H1 (cell line): ENCODE data around the gene ADAMTS4. TPM values are rescaled to one million over a fixed set of nuclear protein-coding genes. Genes with fewer than 3 reads are reported as not detected.

Experiments used
- CTCF ChIA-PET: fragments of 300-600 bp; sonication (Branson Sonifier 250); formaldehyde crosslinking; loops from one replicate; lab custom pipeline; 2021; ENCODE audit not compliant: partially characterized antibody; lab: Charles Lee
- POLR2A ChIA-PET: fragments of 300-600 bp; sonication (Branson Sonifier 250); formaldehyde crosslinking; loops from one replicate; lab custom pipeline; 2021; ENCODE audit warnings: inconsistent platforms; ENCODE audit not compliant: partially characterized antibody; lab: Charles Lee
- DNase-seq, 2 experiments: peaks; one replicate each; pipeline versions ENCODE4 v3.0.0 to v3.0.0-alpha.2; 2010 to 2022; ENCODE audit warnings: low spot score in 2 of 2, low read depth in 1 of 2, mixed read lengths in 1 of 2
- FAIRE-seq: peaks from 2 replicates; lab custom pipeline; 2011; peaks lifted over from hg19 to GRCh38; lab: Jason Lieb, UNC
- H2AFZ ChIP-seq: 2 replicates; pipeline ENCODE4 v1.8.1; 2012; ENCODE audit warnings: low read length, inconsistent platforms
- H2AK5ac ChIP-seq: 2 replicates; pipeline ENCODE4 v1.6.1; 2013; ENCODE audit warnings: low read depth, low read length
- H2BK120ac ChIP-seq: replicated peaks from 2 replicates; pipeline ENCODE3; 2013; ENCODE audit warnings: low read depth, low read length, inconsistent platforms
- H2BK12ac ChIP-seq: 2 replicates; pipeline ENCODE4 v1.6.1; 2013; ENCODE audit warnings: low read depth, low read length
- H2BK15ac ChIP-seq: 2 replicates; pipeline ENCODE4 v1.6.1; 2013; ENCODE audit warnings: low read length
- H2BK20ac ChIP-seq: 2 replicates; pipeline ENCODE4 v1.6.1; 2013; ENCODE audit warnings: low read length
- H2BK5ac ChIP-seq: 2 replicates; pipeline ENCODE4 v1.6.1; 2013; ENCODE audit warnings: low read depth, low read length
- H3K14ac ChIP-seq: 2 replicates; pipeline ENCODE4 v1.6.1; 2013; ENCODE audit warnings: inconsistent platforms; ENCODE audit not compliant: insufficient read length
- H3K18ac ChIP-seq: 2 replicates; pipeline ENCODE4 v1.6.1; 2013; ENCODE audit warnings: low read length; ENCODE audit errors: extremely low read depth
- H3K23ac ChIP-seq: 2 replicates; pipeline ENCODE4 v1.6.1; 2013; ENCODE audit warnings: inconsistent platforms; ENCODE audit not compliant: insufficient read length
- H3K23me2 ChIP-seq: 2 replicates; pipeline ENCODE4 v1.6.1; 2013; ENCODE audit warnings: low read depth, low read length
- H3K27ac ChIP-seq: 2 replicates; pipeline ENCODE4 v1.6.1; 2011; ENCODE audit warnings: low read depth, low read length, inconsistent platforms
- H3K27me3 ChIP-seq, 4 experiments: replicated peaks in 1 of 4; 1 replicate in 1 of 4; 2 replicates in 3 of 4; pipeline versions ENCODE4 v1.6.1 to v1.8.1; 2011 to 2013; ENCODE audit warnings: low read length in 3 of 4, mild to moderate bottlenecking in 3 of 4, inconsistent platforms in 2 of 4, mixed read lengths in 2 of 4, moderate library complexity in 1 of 4; ENCODE audit not compliant: control insufficient read depth in 3 of 4, insufficient read depth in 3 of 4; ENCODE audit errors: extremely low read depth in 1 of 4
- H3K36me3 ChIP-seq, 4 experiments: 2 replicates each; pipeline versions ENCODE4 v1.6.1 to v1.8.1; 2011 to 2013; ENCODE audit warnings: mild to moderate bottlenecking in 4 of 4, low read length in 3 of 4, moderate library complexity in 2 of 4, control low read depth in 1 of 4, inconsistent platforms in 1 of 4; ENCODE audit not compliant: insufficient read depth in 4 of 4, control insufficient read depth in 2 of 4
- H3K4ac ChIP-seq: replicated peaks from 2 replicates; pipeline ENCODE3; 2013; ENCODE audit warnings: low read length, low read depth, mixed read lengths, inconsistent platforms; ENCODE audit not compliant: insufficient read length
- H3K4me1 ChIP-seq, 4 experiments: replicated peaks in 1 of 4; 1 replicate in 1 of 4; 2 replicates in 3 of 4; pipeline versions ENCODE4 v1.6.1 to v1.8.1; 2011 to 2013; ENCODE audit warnings: low read length in 3 of 4, inconsistent platforms in 2 of 4, mixed read lengths in 1 of 4; ENCODE audit not compliant: insufficient read depth in 4 of 4, control insufficient read depth in 3 of 4
- H3K4me2 ChIP-seq, 2 experiments: 2 replicates each; pipeline versions ENCODE4 v1.6.1 to v1.8.1; 2011 to 2013; ENCODE audit warnings: low read depth in 2 of 2, low read length in 2 of 2, control low read depth in 1 of 2, inconsistent platforms in 1 of 2, mild to moderate bottlenecking in 1 of 2; ENCODE audit not compliant: insufficient read depth in 1 of 2
- H3K4me3 ChIP-seq, 4 experiments: fragments of 200-600, 300-600 bp in 1 of 4; sonication (generic), shearing (Covaris generic), sonication (Bioruptor Twin) in 1 of 4; 2 replicates each; pipeline versions ENCODE4 v1.5.1 to v1.8.1; 2011 to 2016; ENCODE audit warnings: low read length in 4 of 4, low read depth in 3 of 4, control low read depth in 2 of 4, inconsistent platforms in 2 of 4, mild to moderate bottlenecking in 2 of 4, mixed read lengths in 1 of 4, moderate library complexity in 1 of 4; ENCODE audit not compliant: insufficient read depth in 2 of 4; ENCODE audit errors: extremely low read depth in 1 of 4
- H3K56ac ChIP-seq: replicated peaks from 2 replicates; pipeline ENCODE3; 2013; ENCODE audit warnings: low read depth, mild to moderate bottlenecking, mixed read lengths, low read length, inconsistent platforms; ENCODE audit not compliant: insufficient read length
- H3K79me1 ChIP-seq: 2 replicates; pipeline ENCODE4 v1.6.1; 2013; ENCODE audit warnings: low read depth, low read length, control low read depth
- H3K79me2 ChIP-seq, 2 experiments: 2 replicates each; pipeline versions ENCODE4 v1.6.1 to v1.8.1; 2012 to 2013; ENCODE audit warnings: low read length in 2 of 2, mild to moderate bottlenecking in 2 of 2, inconsistent platforms in 1 of 2; ENCODE audit not compliant: insufficient read depth in 2 of 2, control insufficient read depth in 1 of 2
- H3K9ac ChIP-seq, 4 experiments: replicated peaks in 1 of 4; 1 replicate in 1 of 4; 2 replicates in 3 of 4; pipeline versions ENCODE4 v1.6.1 to v1.8.1; 2011 to 2013; ENCODE audit warnings: low read depth in 3 of 4, low read length in 3 of 4, control low read depth in 2 of 4, mild to moderate bottlenecking in 2 of 4, moderate library complexity in 2 of 4, inconsistent platforms in 1 of 4; ENCODE audit errors: extremely low read depth in 1 of 4
- H3K9me3 ChIP-seq, 2 experiments: 2 replicates each; pipeline versions ENCODE4 v1.6.1 to v1.8.1; 2012 to 2013; ENCODE audit warnings: mild to moderate bottlenecking in 2 of 2, moderate library complexity in 2 of 2, control low read depth in 1 of 2, inconsistent platforms in 1 of 2, low read depth in 1 of 2, low read length in 1 of 2, mixed read lengths in 1 of 2; ENCODE audit not compliant: insufficient read depth in 2 of 2
- H4K20me1 ChIP-seq, 2 experiments: replicated peaks in 1 of 2; 2 replicates each; pipeline versions ENCODE3 to v1.8.1; 2011 to 2013; ENCODE audit warnings: inconsistent platforms in 2 of 2, low read length in 2 of 2, mild to moderate bottlenecking in 1 of 2; ENCODE audit not compliant: insufficient read depth in 2 of 2, control insufficient read depth in 1 of 2
- H4K5ac ChIP-seq: 2 replicates; pipeline ENCODE4 v1.6.1; 2013; ENCODE audit warnings: low read length, low read depth, mixed read lengths, inconsistent platforms; ENCODE audit not compliant: insufficient read length
- H4K8ac ChIP-seq: 2 replicates; pipeline ENCODE4 v1.8.0; 2013; ENCODE audit warnings: mild to moderate bottlenecking, moderate library complexity, low read length, inconsistent platforms; ENCODE audit not compliant: insufficient read depth; ENCODE audit errors: extremely low read depth
- H4K91ac ChIP-seq: replicated peaks from 2 replicates; pipeline ENCODE3; 2013; ENCODE audit warnings: low read length, mixed read lengths, inconsistent platforms; ENCODE audit not compliant: insufficient read length
- CEBPB ChIP-seq: IDR thresholded peaks from 2 replicates; pipeline ENCODE4 v1.6.1; 2012; ENCODE audit warnings: low read depth, low read length
- GTF2F1 ChIP-seq: IDR thresholded peaks from 2 replicates; pipeline ENCODE4 v1.6.1; 2012; ENCODE audit warnings: low read depth, low read length, improper control_type of control experiment, borderline replicate concordance
- JUND ChIP-seq: IDR thresholded peaks from 2 replicates; pipeline ENCODE4 v1.6.1; 2011; ENCODE audit warnings: mild to moderate bottlenecking, improper control_type of control experiment, low read length
- KDM4A ChIP-seq: IDR thresholded peaks from one replicate; pipeline ENCODE4 v1.7.1; 2012; ENCODE audit warnings: low read depth, mild to moderate bottlenecking, moderate library complexity, low read length, inconsistent platforms; ENCODE audit not compliant: severe bottlenecking
- POLR2A ChIP-seq, 2 experiments: IDR thresholded peaks; 1 replicate in 1 of 2; 2 replicates in 1 of 2; pipeline ENCODE4 v1.6.1; 2011; ENCODE audit warnings: low read depth in 2 of 2, low read length in 2 of 2, mild to moderate bottlenecking in 2 of 2; ENCODE audit errors: control extremely low read depth in 1 of 2
- SP1 ChIP-seq: IDR thresholded peaks from 2 replicates; pipeline ENCODE4 v1.6.1; 2011; ENCODE audit warnings: low read depth, low read length
- TAF7 ChIP-seq: optimal IDR thresholded peaks from 2 replicates; pipeline ENCODE3; 2011; ENCODE audit warnings: low read depth, mild to moderate bottlenecking, inconsistent platforms, low read length, moderate library complexity, borderline replicate concordance
- WGBS, 2 experiments: shearing (Covaris generic) in 1 of 2; methylation state at CpG; one replicate each; pipeline versions ENCODE4 v1.1.6 to v1.1.7; 2013 to 2015; ENCODE audit warnings: low lambda C conversion rate in 2 of 2, mixed read lengths in 2 of 2, inconsistent platforms in 1 of 2, low coverage in 1 of 2, missing lambda C conversion rate in 1 of 2; ENCODE audit not compliant: insufficient replicate concordance in 2 of 2, insufficient coverage in 1 of 2, insufficient read length in 1 of 2; ENCODE audit errors: extremely low coverage in 1 of 2, missing lambda C conversion rate in 1 of 2; 5-methylcytosine and 5-hydroxymethylcytosine counted together
- polyA plus RNA-seq, 7 experiments: library from polyadenylated mRNA; depleted of rRNA in 3 of 7; stranded (reverse) in 5 of 7; unstranded in 2 of 7; fragments of >200 nt in 5 of 7; fragments of 200-250 nt in 2 of 7; gene quantifications; 1 replicate in 5 of 7; 2 replicates in 1 of 7; 4 replicates in 1 of 7; pipeline versions ENCODE4 v1.2.1 to v1.2.3, GENCODE V29; 2011 to 2013; ENCODE audit warnings: missing spikeins in 2 of 7, mixed read lengths in 2 of 7
- total RNA-seq: library from RNA; stranded (reverse); fragmentation: NEBNext Ultra II Directional; extraction: Animal tissue kit (Norgen Biotek cat#: 25700); gene quantifications from 2 replicates; pipeline ENCODE4 v1.2.1, GENCODE V29; 2021
- TF ChIP-seq, protein P1 (sequence below): IDR thresholded peaks from 2 replicates; pipeline ENCODE4 v1.6.1; 2012; ENCODE audit warnings: inconsistent platforms
- TF ChIP-seq, protein P2 (sequence below), 3 experiments: IDR thresholded peaks; 1 replicate in 2 of 3; 2 replicates in 1 of 3; pipeline versions ENCODE4 v1.5.1 to v1.6.1; 2011; ENCODE audit warnings: low read length in 3 of 3, mild to moderate bottlenecking in 3 of 3, inconsistent platforms in 2 of 3, low read depth in 1 of 3, moderate library complexity in 1 of 3; ENCODE audit not compliant: insufficient read depth in 1 of 3; ENCODE audit errors: control extremely low read depth in 1 of 3

Gene ADAMTS4
- total and polyA plus RNA-seq, 2 of the 8 experiments (the other 6 are each of a cell fraction or from before 2014, with no cell fraction given), result 4.6 to 7.2 TPM

GRCh38 chr1:161176468-161177111 lies 22.3 kb downstream of the ADAMTS4 start:
- WGBS, 2 experiments, result 27% methylated on average over 16 of the region's 17 CpGs; no CpG with 5 or more reads in 1 of the 2 experiments
- H2AFZ ChIP-seq, result no peak overlapping the region
- peak overlapping the region; percentile 66 to 96 (median 84) for H3K4me3 ChIP-seq
- H3K56ac ChIP-seq, result no peak overlapping the region
- H2BK120ac ChIP-seq, result no peak overlapping the region
- peak overlapping the region; percentile 99; the same call in 1 of the 2 replicates for H2BK5ac ChIP-seq
- peaks cover 7 to 36% (median 21%) of the 10 kb centered on the region in 4 experiments; a peak in 6 of 8 replicates for H3K36me3 ChIP-seq
- peaks cover 0 to 6% of the 10 kb centered on the region in 2 experiments for H4K20me1 ChIP-seq
- POLR2A ChIA-PET, result interaction anchor here (0.6 to 4.0 kb wide), 23 partner anchors 10 to 177 kb away, joined by 3 to 51 read pairs (median 4); partner anchors contain the start of genes ADAMTS4, APOA2, DEDD and F11R
- H3K27ac ChIP-seq, result peak overlapping the region; percentile 88; the same call in 1 of the 2 replicates
- H3K4me2 ChIP-seq, result peak overlapping the region; percentile 61 to 93
- no peak overlapping the region for H3K18ac ChIP-seq
- no peak overlapping the region for H2AK5ac ChIP-seq
- H3K79me1 ChIP-seq, result peaks cover 4% of the 10 kb centered on the region
- H2BK20ac ChIP-seq, result no peak overlapping the region
- no peak for FAIRE-seq
- no peak for DNase-seq
- peaks cover 0 to 4% of the 10 kb centered on the region in 2 experiments; a peak in 1 of 4 replicates for H3K79me2 ChIP-seq
- H3K4ac ChIP-seq, result peak overlapping the region; percentile 62
- no peak overlapping the region for H2BK15ac ChIP-seq
- no peak overlapping the region for H4K5ac ChIP-seq
- H2BK12ac ChIP-seq, result no peak overlapping the region
- H3K23ac ChIP-seq, result no peak overlapping the region
- no peak overlapping the region; the same call in 1 of the 2 replicates for H4K8ac ChIP-seq
- peaks cover 2% of the 10 kb centered on the region; the same call in 1 of the 2 replicates for H3K23me2 ChIP-seq
- H4K91ac ChIP-seq, result no peak overlapping the region
- peaks cover 0 to 13% (median under 1%) of the 10 kb centered on the region in 4 experiments; a peak in 3 of 7 replicates for H3K4me1 ChIP-seq
- CTCF ChIA-PET, result interaction anchor here (0.8 to 2.8 kb wide), 9 partner anchors 10 to 495 kb away, joined by 3 to 27 read pairs (median 3); partner anchors contain the start of genes ADAMTS4, PPOX and TOMM40L
- no peaks in the 10 kb centered on the region for H3K9me3 ChIP-seq
- no peaks in the 10 kb centered on the region for H3K27me3 ChIP-seq
- no peak overlapping the region for H3K14ac ChIP-seq
- H3K9ac ChIP-seq, result peak overlapping the region in 3 of 4 experiments; percentile 3 to 83 (median 81); a peak in 5 of 7 replicates
- TF ChIP-seq KDM4A (no peak), JUND (no peak), GTF2F1 (no peak), SP1 (no peak), CEBPB (no peak), POLR2A (IDR thresholded peaks at IDR 0.05; ENCODE audit: control extremely low read depth in 1 of 2, low read depth in 2 of 2, low read length in 2 of 2) (no peak), TAF7 (no peak)
- TF ChIP-seq, protein P1, sequence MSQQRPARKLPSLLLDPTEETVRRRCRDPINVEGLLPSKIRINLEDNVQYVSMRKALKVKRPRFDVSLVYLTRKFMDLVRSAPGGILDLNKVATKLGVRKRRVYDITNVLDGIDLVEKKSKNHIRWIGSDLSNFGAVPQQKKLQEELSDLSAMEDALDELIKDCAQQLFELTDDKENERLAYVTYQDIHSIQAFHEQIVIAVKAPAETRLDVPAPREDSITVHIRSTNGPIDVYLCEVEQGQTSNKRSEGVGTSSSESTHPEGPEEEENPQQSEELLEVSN, result no peak
- TF ChIP-seq, protein P2, sequence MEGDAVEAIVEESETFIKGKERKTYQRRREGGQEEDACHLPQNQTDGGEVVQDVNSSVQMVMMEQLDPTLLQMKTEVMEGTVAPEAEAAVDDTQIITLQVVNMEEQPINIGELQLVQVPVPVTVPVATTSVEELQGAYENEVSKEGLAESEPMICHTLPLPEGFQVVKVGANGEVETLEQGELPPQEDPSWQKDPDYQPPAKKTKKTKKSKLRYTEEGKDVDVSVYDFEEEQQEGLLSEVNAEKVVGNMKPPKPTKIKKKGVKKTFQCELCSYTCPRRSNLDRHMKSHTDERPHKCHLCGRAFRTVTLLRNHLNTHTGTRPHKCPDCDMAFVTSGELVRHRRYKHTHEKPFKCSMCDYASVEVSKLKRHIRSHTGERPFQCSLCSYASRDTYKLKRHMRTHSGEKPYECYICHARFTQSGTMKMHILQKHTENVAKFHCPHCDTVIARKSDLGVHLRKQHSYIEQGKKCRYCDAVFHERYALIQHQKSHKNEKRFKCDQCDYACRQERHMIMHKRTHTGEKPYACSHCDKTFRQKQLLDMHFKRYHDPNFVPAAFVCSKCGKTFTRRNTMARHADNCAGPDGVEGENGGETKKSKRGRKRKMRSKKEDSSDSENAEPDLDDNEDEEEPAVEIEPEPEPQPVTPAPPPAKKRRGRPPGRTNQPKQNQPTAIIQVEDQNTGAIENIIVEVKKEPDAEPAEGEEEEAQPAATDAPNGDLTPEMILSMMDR (IDR thresholded peaks at IDR 0.05; ENCODE audit: control extremely low read depth in 1 of 3, insufficient read depth in 1 of 3, low read depth in 1 of 3, low read length in 3 of 3), result no peak
